Measurements from ENCODE around the gene OSBPL8.

The OSBPL8 gene

DNA sequence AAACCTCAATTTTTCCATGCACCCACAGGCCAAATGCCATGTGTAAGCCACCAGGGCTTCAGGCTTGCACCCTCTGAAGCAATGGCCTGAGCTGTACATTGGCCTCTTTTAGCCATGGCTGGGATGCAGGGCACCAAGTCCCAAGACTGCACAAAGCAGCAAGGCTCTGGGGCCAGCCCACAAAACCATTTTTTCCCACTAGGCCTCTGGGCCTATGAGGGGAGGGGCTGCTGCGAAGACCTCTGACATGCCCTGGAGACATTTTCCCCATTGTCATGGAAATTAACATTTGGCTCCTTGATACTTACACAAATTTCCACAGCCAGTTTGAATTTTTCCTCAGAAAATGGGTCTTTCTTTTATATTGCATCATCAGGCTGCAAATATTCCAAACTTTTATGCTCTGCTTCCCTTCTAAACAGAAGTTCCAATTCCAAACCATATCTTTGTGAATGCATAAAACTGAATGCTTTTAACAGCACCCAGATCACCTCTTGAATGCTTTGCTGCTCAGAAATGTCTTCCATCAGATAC is 14.3 kb upstream of the OSBPL8 start:
- TF ChIP-seq SPI1 (IDR thresholded peaks at IDR 0.05; ENCODE audit: low read depth, low read length) (no peak), TAF1 (IDR thresholded peaks at IDR 0.05; ENCODE audit: low read depth, low read length) (no peak), POLR2A (IDR thresholded peaks at IDR 0.05; ENCODE audit: low read depth, low read length) (no peak), PAX5 (IDR thresholded peaks at IDR 0.05; ENCODE audit: insufficient read depth, low read length, severe bottlenecking) (no peak), POU2F2 (IDR thresholded peaks at IDR 0.05; ENCODE audit: low read depth, low read length) (no peak), POLR2AphosphoS5 (IDR thresholded peaks at IDR 0.05; ENCODE audit: low read depth, low read length) (no peak)
- DNase-seq (ENCODE audit: insufficient read length, low spot score) (no peak), FAIRE-seq (no peak)

DNA sequence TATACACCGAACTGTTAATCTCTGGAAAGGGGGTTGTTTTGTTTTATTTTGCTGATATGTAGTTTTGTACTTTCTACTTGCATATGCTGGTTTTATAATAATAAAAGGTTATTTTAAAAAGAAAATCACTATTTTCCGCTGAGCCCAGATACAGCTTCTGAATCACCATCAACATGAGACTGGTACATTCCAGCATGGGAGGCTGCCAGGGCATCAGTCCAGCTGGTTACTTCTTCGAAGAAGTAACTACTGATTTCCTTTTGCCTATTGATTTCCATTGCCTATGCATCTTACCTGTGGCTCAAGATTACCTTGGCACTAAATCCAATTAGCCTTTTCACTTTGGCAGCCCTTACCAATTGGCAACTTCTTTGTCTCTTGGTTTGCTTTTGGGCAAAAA is 11.7 kb upstream of the OSBPL8 start:
- no peak for DNase-seq (ENCODE audit: insufficient read length, low spot score)
- TF ChIP-seq POLR2A (IDR thresholded peaks at IDR 0.05; ENCODE audit: low read depth, low read length) = no peak
- no peak for TF ChIP-seq TAF1 (IDR thresholded peaks at IDR 0.05; ENCODE audit: low read depth, low read length)
- TF ChIP-seq POLR2AphosphoS5 (IDR thresholded peaks at IDR 0.05; ENCODE audit: low read depth, low read length) = no peak
- no peak for TF ChIP-seq POU2F2 (IDR thresholded peaks at IDR 0.05; ENCODE audit: low read depth, low read length)
- no peak for TF ChIP-seq SPI1 (IDR thresholded peaks at IDR 0.05; ENCODE audit: low read depth, low read length)
- no peak for TF ChIP-seq PAX5 (IDR thresholded peaks at IDR 0.05; ENCODE audit: insufficient read depth, low read length, severe bottlenecking)
- peak; percentile 20 for FAIRE-seq

DNA sequence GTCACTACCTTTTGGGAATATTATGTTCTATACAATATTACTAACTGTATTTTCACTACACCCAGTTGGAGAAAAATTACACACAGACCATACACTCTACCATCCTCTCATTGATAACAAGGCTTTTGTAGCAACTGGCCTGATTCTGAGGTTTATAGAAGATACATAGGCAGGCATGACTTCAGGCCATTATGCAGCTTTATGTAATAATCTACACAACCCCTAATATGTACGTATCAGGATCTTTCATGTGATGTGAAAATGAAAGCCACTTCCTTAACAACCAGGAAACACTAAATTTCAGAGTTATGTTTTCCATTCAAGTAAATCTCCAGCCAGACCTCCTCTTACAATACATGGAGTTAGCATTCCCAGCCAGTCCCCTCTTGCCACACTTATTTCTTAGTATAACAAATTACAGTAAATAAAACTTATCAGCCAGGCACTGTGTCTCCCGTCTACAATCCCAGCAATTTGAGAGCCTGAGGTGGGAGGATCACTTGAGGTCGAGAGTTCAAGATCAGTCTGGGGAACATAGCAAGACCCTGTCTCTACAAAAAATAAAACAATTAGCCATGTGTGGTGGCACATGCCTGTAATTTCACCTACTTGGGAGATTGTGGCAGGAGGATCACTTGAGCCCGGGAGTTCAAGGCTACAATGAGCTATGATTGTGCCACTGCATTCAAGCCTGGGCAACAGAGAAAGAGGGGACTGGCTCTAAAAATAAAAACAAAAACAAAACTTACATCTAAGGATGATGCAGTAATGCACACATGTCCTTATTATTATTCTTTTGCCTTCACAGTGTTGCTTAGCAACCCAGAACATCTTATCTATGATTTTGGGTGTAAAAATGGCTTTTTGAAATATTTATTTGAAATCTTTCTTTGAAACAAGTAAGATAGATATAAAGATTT is 10.4 kb upstream of the OSBPL8 start:
- no peak for FAIRE-seq

DNA sequence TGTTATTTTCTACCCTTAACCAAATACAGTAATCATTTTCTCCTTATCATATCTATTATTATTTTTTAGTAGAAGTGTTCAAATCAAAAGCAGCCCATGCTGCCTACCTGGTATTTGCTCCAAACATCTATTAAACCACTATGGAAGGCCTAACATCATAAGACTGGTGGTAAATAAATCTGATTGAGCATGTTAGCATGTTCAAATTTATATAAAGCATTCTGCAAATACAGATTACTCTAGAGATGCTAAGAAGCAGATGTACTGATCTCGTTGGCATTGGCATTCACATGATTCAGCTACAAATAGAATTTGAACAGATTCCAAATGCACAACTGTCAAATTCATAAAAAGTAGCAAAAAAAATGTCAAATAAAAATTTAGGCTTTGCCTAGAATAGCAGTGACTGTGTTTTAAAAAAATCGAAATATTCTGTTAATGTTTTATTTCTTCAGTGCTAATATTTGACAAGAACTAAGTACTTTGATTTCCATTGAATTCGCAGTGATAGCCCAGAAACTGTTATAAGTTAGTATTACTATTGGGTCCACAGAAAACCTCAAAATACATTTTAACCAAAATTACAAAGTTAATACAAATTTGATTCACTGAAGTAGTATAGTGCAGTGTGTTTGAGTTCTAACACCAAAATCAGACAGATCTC is 9.4 kb upstream of the OSBPL8 start:
- no peak for FAIRE-seq
- no peak for TF ChIP-seq POLR2AphosphoS5 (IDR thresholded peaks at IDR 0.05; ENCODE audit: low read depth, low read length)
- no peak for TF ChIP-seq POU2F2 (IDR thresholded peaks at IDR 0.05; ENCODE audit: low read depth, low read length)
- TF ChIP-seq TAF1 (IDR thresholded peaks at IDR 0.05; ENCODE audit: low read depth, low read length) = no peak
- no peak for TF ChIP-seq POLR2A (IDR thresholded peaks at IDR 0.05; ENCODE audit: low read depth, low read length)

More for the DNA sequence above, 10.4 kb upstream of the OSBPL8 start:
- DNase-seq (ENCODE audit: insufficient read length, low spot score) = no peak
- TF ChIP-seq TAF1 (IDR thresholded peaks at IDR 0.05; ENCODE audit: low read depth, low read length) (no peak), POU2F2 (IDR thresholded peaks at IDR 0.05; ENCODE audit: low read depth, low read length) (no peak), POLR2A (IDR thresholded peaks at IDR 0.05; ENCODE audit: low read depth, low read length) (no peak), SPI1 (IDR thresholded peaks at IDR 0.05; ENCODE audit: low read depth, low read length) (no peak), PAX5 (IDR thresholded peaks at IDR 0.05; ENCODE audit: insufficient read depth, low read length, severe bottlenecking) (no peak), POLR2AphosphoS5 (IDR thresholded peaks at IDR 0.05; ENCODE audit: low read depth, low read length) (no peak)

DNA sequence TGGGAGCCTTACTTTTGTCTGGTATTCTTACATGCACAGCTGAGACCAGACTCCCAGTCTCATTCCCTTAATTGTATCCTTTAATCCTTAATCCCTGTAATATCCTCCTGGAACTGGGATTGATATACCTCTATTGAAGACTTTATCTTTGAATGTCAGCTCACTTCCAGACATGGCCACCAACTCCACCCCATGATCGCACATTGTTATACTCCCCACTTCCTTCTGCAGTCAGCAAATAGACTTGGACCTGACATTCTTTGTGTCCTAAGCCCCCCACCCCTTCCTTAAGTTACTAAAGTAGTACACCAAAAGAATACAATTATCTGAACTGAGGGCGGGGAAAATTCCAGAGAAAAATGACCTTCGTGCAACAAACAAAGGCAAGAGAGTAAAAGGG is 8.6 kb upstream of the OSBPL8 start:
- DNase-seq (ENCODE audit: insufficient read length, low spot score) = no peak
- no peak for FAIRE-seq
- TF ChIP-seq POU2F2 (IDR thresholded peaks at IDR 0.05; ENCODE audit: low read depth, low read length) (no peak), TAF1 (IDR thresholded peaks at IDR 0.05; ENCODE audit: low read depth, low read length) (no peak), POLR2AphosphoS5 (IDR thresholded peaks at IDR 0.05; ENCODE audit: low read depth, low read length) (no peak), POLR2A (IDR thresholded peaks at IDR 0.05; ENCODE audit: low read depth, low read length) (no peak), PAX5 (IDR thresholded peaks at IDR 0.05; ENCODE audit: insufficient read depth, low read length, severe bottlenecking) (no peak), SPI1 (IDR thresholded peaks at IDR 0.05; ENCODE audit: low read depth, low read length) (no peak)

More for the DNA sequence above, 9.4 kb upstream of the OSBPL8 start:
- no peak for DNase-seq (ENCODE audit: insufficient read length, low spot score)

DNA sequence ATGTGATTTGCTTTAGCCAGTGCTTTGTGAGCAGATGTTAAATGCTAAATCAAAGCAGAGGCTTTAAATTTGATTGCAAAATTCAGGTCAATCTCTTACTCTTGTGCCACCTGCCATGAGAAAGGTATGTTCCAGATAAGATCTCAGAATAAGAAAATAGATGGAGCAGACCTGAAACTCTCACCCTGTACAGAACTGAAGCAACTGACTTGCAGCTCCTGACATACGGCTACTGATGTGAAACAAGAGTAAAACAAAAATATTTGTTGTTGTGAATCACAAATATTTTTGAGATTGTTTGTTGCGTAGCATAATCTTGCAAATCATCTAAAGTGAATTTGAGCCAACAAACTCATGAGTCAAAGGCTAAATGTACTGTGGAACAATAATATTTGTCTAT is 3.5 kb upstream of the OSBPL8 start:
- DNase-seq (ENCODE audit: insufficient read length, low spot score) = no peak
- no peak for FAIRE-seq

DNA sequence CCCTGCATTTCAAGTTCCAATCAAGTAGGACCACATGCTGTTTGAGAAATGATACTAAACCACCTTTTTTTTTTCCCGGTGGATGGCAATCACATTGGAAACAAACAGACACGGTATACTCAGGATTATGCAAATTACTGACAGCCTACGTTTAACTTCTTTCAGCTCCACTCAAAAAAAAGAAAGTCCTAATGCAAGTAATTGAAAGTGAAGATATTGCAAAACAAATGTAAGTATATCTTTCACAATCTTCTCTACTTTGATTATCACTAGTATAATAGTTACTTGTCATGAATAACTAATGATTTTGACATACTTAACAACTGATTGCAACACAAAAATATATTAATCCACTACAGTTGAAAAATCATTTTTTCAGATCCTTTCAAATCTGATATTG is 2.6 kb upstream of the OSBPL8 start:
- FAIRE-seq (no peak), DNase-seq (ENCODE audit: insufficient read length, low spot score) (no peak)
- TF ChIP-seq PAX5 (IDR thresholded peaks at IDR 0.05; ENCODE audit: insufficient read depth, low read length, severe bottlenecking) (no peak), TAF1 (IDR thresholded peaks at IDR 0.05; ENCODE audit: low read depth, low read length) (no peak), POU2F2 (IDR thresholded peaks at IDR 0.05; ENCODE audit: low read depth, low read length) (no peak), SPI1 (IDR thresholded peaks at IDR 0.05; ENCODE audit: low read depth, low read length) (no peak)

More for the DNA sequence above, 3.5 kb upstream of the OSBPL8 start:
- TF ChIP-seq POU2F2 (IDR thresholded peaks at IDR 0.05; ENCODE audit: low read depth, low read length) (no peak), TAF1 (IDR thresholded peaks at IDR 0.05; ENCODE audit: low read depth, low read length) (no peak), POLR2A (IDR thresholded peaks at IDR 0.05; ENCODE audit: low read depth, low read length) (no peak)

DNA sequence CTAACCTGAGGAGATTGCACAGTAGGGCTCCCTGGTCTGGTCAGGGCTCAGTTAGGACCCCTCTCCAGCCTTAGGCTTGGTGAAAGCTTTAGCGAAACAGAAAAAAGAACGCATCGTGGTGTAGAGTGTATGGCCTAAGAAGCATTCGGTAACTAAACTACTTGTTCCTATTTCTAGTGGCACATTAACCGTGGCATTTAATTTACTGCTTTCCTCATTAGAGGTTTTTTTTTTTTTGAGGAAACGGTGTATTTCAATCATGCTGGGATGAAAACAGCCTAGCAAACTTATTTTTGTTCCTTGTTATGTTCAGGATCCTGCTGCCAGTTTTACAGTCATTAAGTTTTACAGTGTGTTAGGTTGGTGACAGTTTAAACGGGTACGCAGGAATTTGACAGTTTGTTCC is 518 bp upstream of the OSBPL8 start:
- FAIRE-seq (no peak), DNase-seq (ENCODE audit: insufficient read length, low spot score) (no peak)
- TF ChIP-seq POLR2AphosphoS5 (IDR thresholded peaks at IDR 0.05; ENCODE audit: low read depth, low read length) = no peak
- TF ChIP-seq PAX5 (IDR thresholded peaks at IDR 0.05; ENCODE audit: insufficient read depth, low read length, severe bottlenecking) = no peak
- TF ChIP-seq POLR2A (IDR thresholded peaks at IDR 0.05; ENCODE audit: low read depth, low read length) = no peak
- TF ChIP-seq TAF1 (IDR thresholded peaks at IDR 0.05; ENCODE audit: low read depth, low read length) = no peak
- no peak for TF ChIP-seq POU2F2 (IDR thresholded peaks at IDR 0.05; ENCODE audit: low read depth, low read length)
- TF ChIP-seq SPI1 (IDR thresholded peaks at IDR 0.05; ENCODE audit: low read depth, low read length) = no peak

DNA sequence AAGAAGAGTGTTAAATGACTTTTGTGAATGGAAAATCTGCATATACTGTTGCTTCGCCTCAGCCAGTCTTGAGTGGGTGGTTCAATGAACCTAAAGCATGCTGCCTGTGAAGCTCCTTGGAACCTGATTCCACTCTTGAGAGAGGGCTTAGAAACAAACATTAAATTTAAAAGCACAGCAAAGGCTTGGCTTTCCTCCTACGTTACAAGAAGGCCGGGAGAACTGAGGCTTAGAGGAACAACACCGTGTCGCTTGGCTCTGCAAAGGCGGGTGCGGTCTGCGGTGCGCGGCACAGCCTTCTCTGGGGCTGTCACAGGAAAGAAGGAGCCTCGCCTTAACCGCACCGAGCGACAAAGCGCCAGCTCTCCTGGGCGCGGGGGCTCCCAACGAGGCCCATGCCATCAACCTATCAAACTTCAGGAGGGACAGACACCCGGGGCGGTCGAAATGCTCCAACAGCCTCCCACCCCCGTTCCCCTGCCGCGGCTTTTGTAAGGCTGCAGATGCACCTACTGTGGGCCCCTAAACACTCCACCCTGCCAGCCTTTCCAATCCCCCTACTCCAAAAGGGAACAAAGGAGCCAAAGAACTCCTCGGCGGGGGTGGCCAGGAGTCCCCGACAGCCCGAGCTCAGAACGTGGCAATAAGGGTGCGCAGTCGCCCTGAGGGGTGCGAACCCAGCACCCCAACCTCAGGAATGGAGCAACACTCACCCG is 729 bp downstream of the OSBPL8 start:
- peak; percentile 28; the same call in 1 of the 2 replicates for TF ChIP-seq POLR2AphosphoS5 (IDR thresholded peaks at IDR 0.05; ENCODE audit: low read depth, low read length)
- 0 out of 2 replicates have a peak, but pooled peaks have one; percentile 20 for TF ChIP-seq POU2F2 (IDR thresholded peaks at IDR 0.05; ENCODE audit: low read depth, low read length)
- TF ChIP-seq POLR2A (IDR thresholded peaks at IDR 0.05; ENCODE audit: low read depth, low read length) = no peak; the same call in 1 of the 2 replicates
- peak; percentile 64 for FAIRE-seq
- peak; percentile 13 for DNase-seq (ENCODE audit: insufficient read length, low spot score)

Measured in GM12891 (cell line).